Cardiac muscle cell (in vitro differentiated cells and primary cell): Measurements from ENCODE around the gene DAB1. TPM values are rescaled to one million over a fixed set of nuclear protein-coding genes. Genes with fewer than 3 reads are reported as not detected.

Experiments used
- DNase-seq, 2 donors: peaks; one replicate each; pipeline versions ENCODE4 v3.0.0 to v3.0.0-alpha.2; 2010 to 2017; ENCODE audit warnings: low read depth in 1 of 2, low spot score in 1 of 2
- H3K27ac ChIP-seq: fragments of 200-600 bp; sonication (generic); 2 replicates; pipeline ENCODE4 v1.5.1; 2016
- H3K27me3 ChIP-seq: fragments of 200-600 bp; sonication (generic); 2 replicates; pipeline ENCODE4 v1.6.0; 2016; ENCODE audit warnings: control low read depth
- H3K36me3 ChIP-seq: fragments of 200-600 bp; sonication (generic); 2 replicates; pipeline ENCODE4 v1.5.1; 2016; ENCODE audit warnings: control low read depth
- H3K4me1 ChIP-seq: fragments of 200-600 bp; sonication (generic); 2 replicates; pipeline ENCODE4 v1.8.1; 2017; ENCODE audit warnings: low read depth, mild to moderate bottlenecking, mixed run types
- H3K4me3 ChIP-seq: fragments of 200-600 bp; sonication (generic); 2 replicates; pipeline ENCODE4 v1.5.1; 2016; ENCODE audit warnings: mild to moderate bottlenecking
- H3K9me3 ChIP-seq: fragments of 200-600 bp; sonication (generic); 2 replicates; pipeline ENCODE4 v1.5.1; 2017; ENCODE audit warnings: low read depth, mild to moderate bottlenecking, control low read depth
- polyA plus RNA-seq: library from polyadenylated mRNA; unstranded; fragments of >200 nt; fragmentation: Nextera tagmentation; extraction: Ambion mirVana; gene quantifications from 2 replicates; pipeline ENCODE4 v1.2.1, GENCODE V29; 2016
- total RNA-seq: library from RNA; depleted of rRNA; stranded (reverse); fragments of >200 nt; gene quantifications from 2 replicates; pipeline ENCODE4 v1.2.3, GENCODE V29; 2016
- TF ChIP-seq, protein P1 (sequence below): IDR thresholded peaks from 2 replicates; pipeline ENCODE4 v1.5.1; 2012; ENCODE audit warnings: low read depth, mild to moderate bottlenecking, low read length

The DAB1 gene
- total and polyA plus RNA-seq, 2 experiments from 2014 or later = 24.1 to 26.6 TPM

DNA sequence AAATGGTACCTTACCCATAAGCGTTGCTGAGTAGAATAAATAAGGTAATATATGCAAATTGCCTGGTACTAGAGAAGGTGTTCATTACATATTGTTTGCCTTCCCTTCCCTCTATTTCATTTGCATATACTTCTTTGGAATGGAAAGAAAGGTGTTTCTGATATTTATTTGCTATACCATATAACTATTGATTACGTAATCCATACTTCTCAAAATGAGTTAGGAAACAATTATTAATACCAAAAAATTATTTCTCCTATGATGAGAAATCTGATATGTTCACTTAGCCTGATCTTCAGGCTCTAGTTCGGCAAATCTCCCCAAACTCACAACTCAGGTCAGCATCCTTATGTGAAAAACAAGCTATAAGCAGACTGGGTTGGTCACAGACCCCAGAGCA is 119.3 kb downstream of the DAB1 start:
- TF ChIP-seq, protein P1, sequence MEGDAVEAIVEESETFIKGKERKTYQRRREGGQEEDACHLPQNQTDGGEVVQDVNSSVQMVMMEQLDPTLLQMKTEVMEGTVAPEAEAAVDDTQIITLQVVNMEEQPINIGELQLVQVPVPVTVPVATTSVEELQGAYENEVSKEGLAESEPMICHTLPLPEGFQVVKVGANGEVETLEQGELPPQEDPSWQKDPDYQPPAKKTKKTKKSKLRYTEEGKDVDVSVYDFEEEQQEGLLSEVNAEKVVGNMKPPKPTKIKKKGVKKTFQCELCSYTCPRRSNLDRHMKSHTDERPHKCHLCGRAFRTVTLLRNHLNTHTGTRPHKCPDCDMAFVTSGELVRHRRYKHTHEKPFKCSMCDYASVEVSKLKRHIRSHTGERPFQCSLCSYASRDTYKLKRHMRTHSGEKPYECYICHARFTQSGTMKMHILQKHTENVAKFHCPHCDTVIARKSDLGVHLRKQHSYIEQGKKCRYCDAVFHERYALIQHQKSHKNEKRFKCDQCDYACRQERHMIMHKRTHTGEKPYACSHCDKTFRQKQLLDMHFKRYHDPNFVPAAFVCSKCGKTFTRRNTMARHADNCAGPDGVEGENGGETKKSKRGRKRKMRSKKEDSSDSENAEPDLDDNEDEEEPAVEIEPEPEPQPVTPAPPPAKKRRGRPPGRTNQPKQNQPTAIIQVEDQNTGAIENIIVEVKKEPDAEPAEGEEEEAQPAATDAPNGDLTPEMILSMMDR = no peak
- peaks cover 11% of the 10 kb centered on the region for H3K4me1 ChIP-seq
- no peaks in the 10 kb centered on the region for H3K36me3 ChIP-seq
- no peaks in the 10 kb centered on the region for H3K9me3 ChIP-seq
- no peaks in the 10 kb centered on the region for H3K27me3 ChIP-seq
- no peak overlapping the region for H3K27ac ChIP-seq
- DNase-seq = no peak
- no peak overlapping the region for H3K4me3 ChIP-seq

DNA sequence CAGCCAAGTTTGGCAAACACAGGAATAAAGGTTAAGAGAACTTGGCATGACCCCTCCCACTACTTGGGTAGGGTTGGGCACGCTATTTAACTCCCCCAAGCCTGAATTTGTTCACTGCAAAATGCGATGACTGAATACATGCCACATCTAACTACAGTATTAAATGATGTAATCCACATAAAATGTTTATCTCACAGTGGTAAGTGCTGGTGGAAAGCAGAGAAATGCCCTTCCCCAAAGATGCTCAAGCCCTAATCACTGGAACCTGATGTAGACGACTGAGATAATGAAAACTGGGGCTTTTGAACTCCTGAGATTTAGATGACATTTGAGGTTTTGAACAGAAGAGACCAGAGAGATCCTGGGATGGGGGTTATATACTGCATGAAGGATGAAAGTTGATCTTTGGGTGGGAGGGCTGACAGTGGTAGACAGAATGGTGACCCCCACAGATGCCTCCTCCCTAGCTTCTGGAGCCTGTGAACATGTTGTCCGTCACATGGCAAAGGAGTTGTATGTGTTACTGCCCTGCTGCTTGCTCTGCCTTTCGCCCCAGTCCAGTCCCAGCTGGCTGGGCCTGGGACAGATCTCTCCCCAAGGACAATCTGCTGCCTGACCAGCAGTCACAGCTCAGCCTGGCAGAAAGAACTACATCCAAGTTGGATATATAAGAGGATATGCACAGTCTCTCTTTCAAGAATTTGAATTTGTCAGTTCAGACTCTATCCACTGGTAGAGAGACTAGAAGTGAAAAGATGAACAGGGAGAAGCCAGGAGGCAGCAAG is 120.9 kb downstream of the DAB1 start:
- Histone ChIP-seq H3K36me3 (no peaks in the 10 kb centered on the region), H3K27ac (no peak overlapping the region), H3K9me3 (no peaks in the 10 kb centered on the region), H3K4me1 (peaks cover 11% of the 10 kb centered on the region), H3K27me3 (no peaks in the 10 kb centered on the region), H3K4me3 (no peak overlapping the region)
- no peak for DNase-seq
- TF ChIP-seq, protein P1 = no peak

DNA sequence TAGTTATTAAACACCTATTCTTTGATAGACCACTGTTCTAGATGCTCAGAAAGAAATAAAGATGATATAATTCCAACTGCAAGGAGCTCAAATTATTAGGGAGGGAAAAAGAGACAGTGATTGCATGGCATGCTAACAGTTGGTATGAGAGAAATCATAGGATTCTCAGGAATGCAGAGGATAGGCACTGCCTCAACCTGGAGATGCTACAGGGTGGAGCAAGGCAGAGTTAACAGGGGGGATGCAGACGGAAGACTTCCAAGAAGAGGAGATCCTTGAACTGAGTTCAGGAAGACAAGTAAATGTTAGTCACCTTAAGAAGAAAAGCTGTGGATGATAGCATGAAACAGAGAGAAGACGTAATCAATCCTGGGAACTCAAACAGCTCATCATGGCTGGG is 123.7 kb downstream of the DAB1 start:
- no peaks in the 10 kb centered on the region for H3K9me3 ChIP-seq
- no peak overlapping the region for H3K4me3 ChIP-seq
- no peaks in the 10 kb centered on the region for H3K27me3 ChIP-seq
- no peak for DNase-seq
- TF ChIP-seq, protein P1 = no peak
- H3K4me1 ChIP-seq = peaks cover 11% of the 10 kb centered on the region
- no peaks in the 10 kb centered on the region for H3K36me3 ChIP-seq
- no peak overlapping the region for H3K27ac ChIP-seq

DNA sequence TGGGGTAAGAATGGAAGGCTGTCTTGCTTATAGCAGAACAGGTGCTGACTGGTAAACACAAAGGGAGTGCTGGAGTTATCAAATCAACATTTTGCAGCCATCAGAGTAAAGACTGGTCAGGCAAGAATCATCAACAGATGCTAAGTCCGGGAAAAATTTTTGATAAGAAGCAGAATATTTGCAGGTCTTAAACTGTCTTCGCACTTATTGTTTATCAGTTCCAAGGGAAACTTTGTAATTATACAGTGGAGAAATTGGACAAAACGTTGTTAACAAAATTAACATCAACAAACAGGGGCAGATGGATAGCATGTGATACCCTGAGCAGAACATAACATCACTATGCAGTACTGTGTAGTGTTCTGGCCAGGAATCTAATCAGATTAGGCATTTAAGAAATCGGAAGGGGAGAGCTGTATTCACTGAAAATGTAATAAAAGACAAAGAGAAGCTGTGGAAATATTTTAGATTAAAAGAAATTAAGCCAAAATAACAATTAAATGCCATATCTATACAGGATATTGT is 127.1 kb downstream of the DAB1 start:
- Histone ChIP-seq H3K36me3 (no peaks in the 10 kb centered on the region), H3K4me3 (no peak overlapping the region), H3K27me3 (no peaks in the 10 kb centered on the region), H3K27ac (no peak overlapping the region), H3K4me1 (no peaks in the 10 kb centered on the region), H3K9me3 (no peaks in the 10 kb centered on the region)
- TF ChIP-seq, protein P1 = no peak
- DNase-seq = no peak

DNA sequence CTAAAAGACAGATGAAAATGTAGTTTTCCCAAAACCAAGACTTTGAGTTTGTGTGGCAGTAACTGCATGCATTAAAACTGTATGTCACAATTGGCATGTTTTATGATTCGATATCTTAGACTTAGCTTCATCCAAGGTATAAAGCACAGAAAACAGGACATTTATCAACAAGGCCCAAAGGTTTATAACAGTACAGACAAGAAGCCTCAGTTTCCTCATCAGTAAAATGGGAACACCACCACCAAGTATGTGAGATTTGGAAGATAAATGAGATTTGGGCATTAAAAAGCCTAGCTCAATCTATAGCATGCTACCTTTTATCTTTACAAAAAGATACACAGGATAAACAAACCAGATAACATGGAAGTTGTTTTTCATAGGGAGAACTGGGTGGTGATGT is 128.5 kb downstream of the DAB1 start:
- no peaks in the 10 kb centered on the region for H3K27me3 ChIP-seq
- H3K4me1 ChIP-seq = peaks cover 9% of the 10 kb centered on the region
- H3K27ac ChIP-seq = no peak overlapping the region
- no peaks in the 10 kb centered on the region for H3K36me3 ChIP-seq
- TF ChIP-seq, protein P1 = no peak
- no peaks in the 10 kb centered on the region for H3K9me3 ChIP-seq
- DNase-seq = no peak
- H3K4me3 ChIP-seq = no peak overlapping the region
